T-helper 9 cell (primary cell): ENCODE data around the gene C11orf98.
A peak's percentile ranks its signal among the peaks of the same experiment; 100 is the strongest.
"Not testable (repeated sequence)": the region's sequence is repeated elsewhere in the genome, so short reads cannot be mapped to it uniquely, and the experiment has no call there.

ENCODE experiments used
- DNase-seq: peaks from one replicate; pipeline ENCODE4 v3.0.0-alpha.2; 2020
- total RNA-seq, 2 donors: gene quantifications; one replicate each; lab custom pipeline; 2026; lab: John Stamatoyannopoulos, UW

C11orf98 gene
- 0 reads per million in 2 donors for total RNA-seq

- DNase-seq: peak; percentile 93
These were observed at the start of gene C11orf98, which contains the start of gene CSKMT for GRCh38 chr11:62665075-62665598. TSS of gene C11orf98 (minus strand) at chr11:62665210. CDS start at chr11:62665169, 41 bp downstream. TSS of gene CSKMT (plus strand) at chr11:62665312. CDS start at chr11:62665880, 568 bp downstream.

- no peak for DNase-seq
These were observed 48.3 kb upstream of the C11orf98 start for GRCh38 chr11:62713343-62713742.

GRCh38 chr11:62712861-62713260 lies 47.9 kb upstream of the C11orf98 start:
- DNase-seq: no peak

GRCh38 chr11:62712276-62712812 lies 47.3 kb upstream of the C11orf98 start:
- no peak for DNase-seq

- peak; percentile 9 for DNase-seq
These were observed 45.0 kb upstream of the C11orf98 start for GRCh38 chr11:62710001-62710345.

GRCh38 chr11:62709247-62710000 lies 44.4 kb upstream of the C11orf98 start:
- DNase-seq: peak; percentile 91

GRCh38 chr11:62708793-62709192 lies 43.8 kb upstream of the C11orf98 start:
- DNase-seq: peak; percentile 42

GRCh38 chr11:62708392-62708791 lies 43.4 kb upstream of the C11orf98 start:
- DNase-seq: no peak

- no peak for DNase-seq
These were observed 42.4 kb upstream of the C11orf98 start, which contains the start of the genes BSCL2 and GNG3 for GRCh38 chr11:62707277-62707861. TSS of gene BSCL2 (minus strand) at chr11:62707424. CDS start at chr11:62707195, 229 bp downstream. TSS of gene GNG3 (plus strand) at chr11:62707676. CDS start at chr11:62708296, 620 bp downstream.

- no peak for DNase-seq
These were observed 41.8 kb upstream of the C11orf98 start for GRCh38 chr11:62706850-62707247.

- DNase-seq: peak; percentile 96
These were observed 41.2 kb upstream of the C11orf98 start for GRCh38 chr11:62705880-62706849.

GRCh38 chr11:62705413-62705812 lies 40.4 kb upstream of the C11orf98 start:
- no peak for DNase-seq

GRCh38 chr11:62703921-62704320 lies 38.9 kb upstream of the C11orf98 start:
- DNase-seq: not testable (repeated sequence)

- DNase-seq: no peak
These were observed 37.2 kb upstream of the C11orf98 start for GRCh38 chr11:62702246-62702645.

GRCh38 chr11:62694455-62695167 lies 29.6 kb upstream of the C11orf98 start:
- peak; percentile 73 for DNase-seq

GRCh38 chr11:62693624-62694023 lies 28.6 kb upstream of the C11orf98 start:
- not testable (repeated sequence) for DNase-seq

GRCh38 chr11:62689421-62690183 lies 24.6 kb upstream of the C11orf98 start, which contains the start of gene LRRN4CL:
TSS of gene LRRN4CL (minus strand) at chr11:62689530. CDS start at chr11:62688508, 1,022 bp downstream.
- DNase-seq: no peak

GRCh38 chr11:62688491-62688890 lies 23.5 kb upstream of the C11orf98 start:
- DNase-seq: no peak

GRCh38 chr11:62687508-62688396 lies 22.7 kb upstream of the C11orf98 start:
- DNase-seq: no peak

- no peak for DNase-seq
These were observed 17.5 kb upstream of the C11orf98 start for GRCh38 chr11:62682518-62682917.
